GDM1 (cell line): Measurements from ENCODE around the gene AGT.
"Not testable (repeated sequence)": the region's sequence is repeated elsewhere in the genome, so short reads cannot be mapped to it uniquely, and the experiment has no call there.

Experiments used
- DNase-seq: peaks from one replicate; lab custom pipeline; 2025; lab: John Stamatoyannopoulos, UW

The AGT gene

DNA sequence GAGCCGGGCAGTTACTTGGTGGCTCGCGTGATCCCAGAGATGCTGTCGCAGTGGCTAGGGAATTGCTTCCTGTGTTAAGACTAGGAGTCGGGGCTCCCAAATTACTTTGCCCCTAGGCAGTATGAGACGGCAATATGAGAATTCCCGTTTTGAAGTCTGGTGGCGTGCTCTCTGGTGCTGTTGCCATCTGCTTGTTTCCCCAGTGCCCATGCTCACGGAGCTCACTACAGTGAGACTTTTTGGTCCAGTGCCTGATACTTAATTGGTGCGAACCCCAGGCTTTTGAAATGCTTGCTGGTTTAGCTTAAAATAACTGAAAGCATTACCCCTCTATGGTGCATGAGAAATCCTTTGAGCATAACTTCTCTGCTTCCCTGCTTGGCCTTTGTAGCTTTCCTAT is 22.3 kb downstream of the AGT start:
- DNase-seq, result no peak

DNA sequence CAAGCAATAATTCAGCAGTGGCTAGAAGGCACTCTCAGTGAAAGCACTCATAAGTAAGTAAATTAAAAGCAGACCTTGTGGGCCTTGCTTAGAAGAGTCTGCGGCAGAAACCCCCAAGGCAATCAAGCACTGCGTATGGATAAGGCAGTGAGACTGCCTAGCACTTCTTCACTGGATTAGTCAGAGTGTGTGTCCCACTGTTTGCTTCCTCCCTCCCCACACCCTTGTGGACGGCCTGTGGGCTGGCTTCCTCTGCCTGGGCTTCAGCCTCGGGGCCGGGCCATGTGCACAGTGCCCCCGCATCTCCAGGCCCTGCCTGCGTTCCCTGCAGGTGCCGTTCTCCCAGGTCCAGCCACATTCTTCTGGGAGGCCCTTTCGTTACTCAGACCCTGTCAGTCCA is 23.8 kb downstream of the AGT start:
- no peak for DNase-seq

DNA sequence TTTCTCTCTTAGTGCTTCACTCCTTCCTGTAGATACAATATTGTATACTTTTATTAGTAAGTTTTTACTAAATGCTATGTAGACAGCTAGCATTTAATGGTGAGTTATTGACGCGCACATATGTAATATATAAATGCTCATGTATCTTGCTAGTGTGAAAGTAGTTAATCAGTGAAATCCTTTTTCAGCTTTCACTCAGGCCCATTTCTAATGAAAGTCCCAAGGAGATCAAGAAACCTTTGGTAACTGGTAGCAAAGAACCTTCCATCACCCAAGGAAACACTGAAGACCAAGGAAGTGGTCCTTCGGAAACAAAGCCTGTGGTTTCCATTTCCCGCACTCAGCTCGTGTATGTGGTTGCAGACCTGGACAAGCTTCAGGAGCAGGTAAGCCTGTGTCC is 27.2 kb downstream of the AGT start:
- DNase-seq, result no peak

DNA sequence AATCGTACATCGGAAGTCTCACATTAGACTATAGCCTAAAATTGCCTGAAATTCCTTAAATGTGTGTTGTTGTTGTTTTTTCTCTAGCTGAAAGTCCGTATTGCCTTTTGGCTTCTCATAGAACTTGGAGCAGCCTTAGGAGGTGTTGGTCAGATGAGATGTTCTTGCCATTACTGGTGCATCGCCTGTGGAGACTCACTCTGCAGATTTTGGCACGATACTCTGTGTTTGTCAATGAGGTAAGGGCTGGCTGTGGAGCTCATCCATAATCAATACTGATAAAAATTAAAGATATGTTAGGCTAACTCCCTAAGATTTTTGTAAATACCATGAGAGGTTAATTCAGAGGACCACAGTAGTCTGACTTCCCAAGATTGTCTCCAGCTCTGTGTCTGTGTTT is 28.9 kb downstream of the AGT start:
- no peak for DNase-seq

DNA sequence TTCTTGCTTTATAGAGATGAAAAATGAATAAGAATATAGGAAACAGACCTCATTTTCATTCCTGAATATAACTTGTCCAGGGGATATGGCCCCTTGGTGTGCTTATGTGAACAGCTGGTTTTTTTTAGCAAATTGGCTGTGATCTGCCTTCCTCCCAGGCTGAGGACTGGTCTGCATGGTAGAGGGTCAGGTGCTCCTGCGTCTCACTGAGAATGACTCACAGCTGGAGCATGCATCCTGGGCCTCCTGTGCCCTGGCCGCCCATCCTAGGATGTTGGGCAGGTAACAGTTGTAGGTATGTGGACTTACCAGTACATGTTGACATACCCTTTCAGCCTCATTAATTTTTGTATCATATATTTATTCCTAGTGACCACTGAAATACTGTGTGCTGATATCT is 29.8 kb downstream of the AGT start:
- DNase-seq, result no peak

DNA sequence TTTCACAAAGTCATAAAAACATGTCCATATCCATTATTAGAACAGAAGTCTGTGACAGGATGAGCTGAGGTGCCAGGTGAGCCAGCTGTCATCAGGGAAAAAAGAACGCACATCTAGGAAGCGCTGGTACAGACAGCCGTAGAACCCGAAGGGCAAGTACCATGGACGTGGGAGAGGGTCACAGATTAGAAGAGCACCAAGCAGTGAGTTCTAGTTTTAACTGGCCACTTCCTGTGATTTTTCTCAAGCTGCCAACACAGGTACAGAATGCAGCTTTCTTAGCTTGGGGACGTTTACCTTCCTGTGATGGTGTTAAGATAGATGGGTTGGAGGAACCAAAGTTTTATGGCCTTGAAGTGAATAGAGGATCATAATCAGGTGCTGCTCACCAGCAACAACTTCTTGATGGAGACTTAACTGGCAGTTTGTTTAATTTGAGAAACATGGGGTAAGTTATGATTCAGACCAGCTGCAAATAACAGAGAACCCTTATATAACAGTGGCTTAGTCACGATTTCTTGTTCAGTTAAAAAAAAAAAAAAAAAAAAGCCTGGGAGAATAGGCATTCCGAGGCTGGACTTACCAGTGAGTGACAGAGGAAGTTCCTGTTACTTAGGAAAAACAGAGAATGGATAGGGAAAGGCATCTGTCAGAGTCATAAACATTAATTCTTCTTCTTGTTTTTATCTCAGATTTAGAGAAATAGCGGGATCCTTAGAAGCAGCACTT is 30.9 kb downstream of the AGT start:
- DNase-seq, result no peak

DNA sequence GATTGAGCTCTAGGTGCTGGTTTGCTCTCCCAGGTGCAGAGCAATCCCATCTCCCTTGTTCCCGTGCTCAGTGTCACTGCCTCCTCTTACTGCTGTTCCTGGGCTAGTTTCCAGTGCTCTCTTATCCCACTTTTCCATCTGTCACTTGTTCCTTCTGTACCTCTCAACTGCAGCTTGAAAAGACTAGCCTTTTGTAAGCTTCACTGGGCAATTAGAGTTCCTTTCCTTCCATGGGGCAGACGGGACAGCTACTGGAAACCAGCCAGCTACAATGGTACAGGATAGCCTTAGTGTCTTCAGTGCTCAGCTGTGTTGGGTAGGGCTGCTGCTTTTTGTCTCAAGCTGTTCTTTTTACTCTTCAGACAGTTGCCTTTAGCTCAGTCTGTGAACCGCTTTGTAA is 31.6 kb downstream of the AGT start:
- DNase-seq, result no peak

DNA sequence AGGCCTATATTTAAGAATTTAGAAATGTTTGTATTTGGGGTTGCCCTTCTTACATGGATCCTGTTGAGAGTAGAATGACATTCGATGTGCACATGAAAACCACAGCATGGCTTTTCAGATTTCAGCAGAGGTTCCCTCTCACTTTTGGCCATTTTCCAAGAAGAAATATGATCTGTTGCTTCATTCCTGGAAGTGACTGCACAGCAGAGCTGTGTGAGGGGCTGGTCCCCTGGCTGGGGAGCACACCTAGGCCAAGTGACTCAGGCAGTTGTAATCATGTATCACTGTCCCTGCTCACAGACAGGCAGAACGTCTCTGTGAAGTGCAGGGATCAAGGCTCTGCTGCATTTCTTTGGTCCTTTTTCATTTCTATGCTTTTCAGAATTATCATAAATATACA is 32.3 kb downstream of the AGT start:
- no peak for DNase-seq

DNA sequence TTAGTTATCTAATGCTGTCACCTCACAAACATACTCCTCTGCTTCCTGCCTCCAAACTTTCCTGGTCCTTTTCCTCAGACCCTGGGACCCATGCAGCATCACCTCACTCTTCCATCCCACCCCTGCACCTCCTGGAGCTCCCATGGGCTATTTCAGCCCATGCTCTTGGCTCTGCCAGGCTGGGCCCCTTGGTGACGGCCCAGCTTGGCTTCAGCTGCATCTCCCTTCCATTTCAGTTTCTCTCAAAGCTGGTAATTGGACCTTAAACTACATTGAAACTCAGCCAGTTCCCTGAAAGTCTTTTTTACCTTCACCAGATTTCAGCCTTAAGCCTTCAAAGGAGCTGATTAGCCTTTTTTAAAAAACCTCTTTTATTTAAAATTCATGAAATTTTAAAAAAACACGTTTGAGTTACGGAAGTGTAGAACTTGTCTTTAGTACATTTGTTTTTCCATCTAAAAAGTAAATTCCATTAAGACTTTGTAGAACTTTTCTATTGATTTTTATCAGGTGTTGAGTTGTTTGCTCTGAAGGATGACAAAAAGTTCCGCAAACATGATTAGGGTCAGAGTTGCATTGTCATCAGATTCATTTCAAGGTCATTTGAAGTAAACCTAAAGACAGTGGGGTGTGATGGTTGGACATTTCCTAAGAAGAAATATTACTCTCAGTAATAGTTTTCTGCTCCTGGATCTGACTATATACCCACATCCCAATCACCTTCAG is 33.5 kb downstream of the AGT start:
- DNase-seq, result no peak

DNA sequence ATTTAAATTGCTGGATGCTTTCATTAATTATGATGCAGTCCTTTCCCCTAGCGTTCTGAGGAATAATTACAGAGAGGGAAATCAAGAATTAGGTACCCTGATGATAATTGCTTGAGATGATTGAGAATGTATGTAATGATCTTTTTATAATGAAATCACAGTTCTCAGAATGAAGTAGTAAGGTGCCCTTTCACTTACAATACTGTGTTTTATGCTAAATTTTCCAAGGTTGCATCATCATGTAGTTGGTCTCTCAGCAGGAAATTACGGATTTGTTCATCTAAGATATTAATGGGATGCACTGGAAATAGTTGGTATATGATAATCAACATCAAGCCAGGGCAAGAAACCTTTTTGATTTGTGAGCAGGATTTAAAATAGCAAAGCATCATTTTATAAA is 34.1 kb downstream of the AGT start:
- no peak for DNase-seq

DNA sequence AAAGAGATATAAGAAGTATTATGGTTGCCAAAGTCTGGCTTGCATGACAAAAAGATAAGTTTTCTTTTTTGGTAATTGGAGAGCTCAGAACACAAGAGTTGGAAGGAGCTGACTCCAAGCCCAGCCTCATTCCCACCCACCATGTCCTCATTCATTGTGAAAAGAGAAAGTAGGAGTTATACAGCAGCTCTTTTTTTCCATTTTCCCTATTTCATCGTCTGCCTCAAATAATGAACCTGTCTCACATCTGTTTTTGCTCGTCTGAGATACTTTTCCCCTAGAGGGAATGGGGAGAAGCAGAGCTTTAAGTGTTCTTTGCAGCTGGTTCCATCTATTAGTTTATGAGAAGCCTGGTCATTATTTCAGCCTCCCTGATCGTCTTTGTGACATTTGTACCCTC is 34.7 kb downstream of the AGT start:
- DNase-seq, result no peak

DNA sequence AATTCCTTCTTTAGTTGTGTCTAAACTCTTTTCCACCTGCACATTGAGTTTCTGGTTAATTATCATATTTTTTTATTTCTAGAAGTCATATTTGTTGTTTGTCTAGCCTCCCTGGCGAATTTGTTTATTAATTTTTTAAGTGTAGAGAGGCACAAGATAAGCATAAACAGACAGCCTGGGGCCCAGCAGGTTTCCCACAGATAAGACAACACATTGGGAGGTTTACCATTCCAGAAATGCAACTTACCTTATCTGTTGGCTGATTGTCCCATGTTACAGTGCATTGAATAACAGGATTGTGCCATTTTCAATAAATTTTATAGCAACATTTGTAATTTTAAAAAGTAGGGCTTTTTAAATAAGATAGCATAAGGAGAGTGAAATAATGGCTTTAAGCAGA is 36.7 kb downstream of the AGT start:
- DNase-seq, result no peak

DNA sequence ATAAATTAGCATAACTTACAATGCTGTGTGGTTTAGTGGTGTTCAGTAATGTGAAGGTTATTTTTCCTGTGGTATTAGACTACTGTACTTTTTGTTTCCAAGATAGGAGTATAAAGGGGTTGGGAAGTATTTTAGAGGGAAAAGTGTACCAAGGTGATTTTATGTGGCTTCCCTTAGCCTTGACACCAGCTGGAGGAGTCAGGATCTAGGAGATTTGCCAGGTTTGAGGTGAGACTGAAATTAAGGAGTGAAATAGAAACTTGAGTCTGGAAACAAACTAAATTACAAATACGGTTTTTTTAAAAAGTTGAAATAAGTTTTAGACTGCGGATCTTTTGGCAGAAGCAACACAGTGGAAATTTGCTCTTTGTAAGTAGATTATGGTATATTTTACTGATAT is 39.3 kb downstream of the AGT start:
- DNase-seq, result no peak

DNA sequence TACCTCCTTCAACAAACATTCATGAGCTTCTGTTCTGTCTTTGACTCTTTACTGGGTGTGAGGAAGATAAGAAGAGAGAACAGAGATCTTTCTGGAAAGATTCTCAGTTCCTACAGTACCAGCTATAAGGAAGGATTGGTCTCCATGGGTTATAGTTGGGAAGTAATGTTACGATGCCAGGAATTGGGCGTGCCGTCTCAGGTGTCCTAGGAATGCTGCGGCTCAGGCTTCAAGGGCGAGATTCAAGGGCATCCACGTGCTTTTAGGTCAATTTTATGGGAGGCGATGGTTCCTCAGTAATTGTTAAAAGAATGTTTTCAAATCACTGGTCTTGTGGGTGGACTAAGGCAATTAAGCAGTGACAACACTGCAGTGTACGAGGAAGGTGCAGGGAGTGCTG is 44.4 kb downstream of the AGT start:
- no peak for DNase-seq

DNA sequence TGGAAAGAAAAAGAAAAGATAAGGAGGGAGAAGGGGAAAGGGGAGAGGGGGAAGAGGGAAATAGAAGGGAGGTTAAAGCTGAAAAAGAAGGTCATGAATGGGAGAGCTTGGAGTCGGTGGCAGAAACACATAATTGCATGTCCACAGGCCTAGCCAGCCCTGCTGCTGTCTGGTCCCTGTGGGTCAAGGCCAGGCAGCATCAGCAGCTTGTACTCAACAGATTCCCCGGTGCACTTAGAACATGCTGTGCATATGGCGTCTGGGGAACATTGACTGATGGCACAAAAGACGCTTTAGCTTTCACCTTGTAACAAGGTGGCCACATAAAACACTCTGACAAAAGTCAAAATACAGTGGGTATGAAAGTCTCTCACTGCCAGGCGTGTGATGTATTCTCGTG is 45.7 kb downstream of the AGT start:
- DNase-seq, result no peak

DNA sequence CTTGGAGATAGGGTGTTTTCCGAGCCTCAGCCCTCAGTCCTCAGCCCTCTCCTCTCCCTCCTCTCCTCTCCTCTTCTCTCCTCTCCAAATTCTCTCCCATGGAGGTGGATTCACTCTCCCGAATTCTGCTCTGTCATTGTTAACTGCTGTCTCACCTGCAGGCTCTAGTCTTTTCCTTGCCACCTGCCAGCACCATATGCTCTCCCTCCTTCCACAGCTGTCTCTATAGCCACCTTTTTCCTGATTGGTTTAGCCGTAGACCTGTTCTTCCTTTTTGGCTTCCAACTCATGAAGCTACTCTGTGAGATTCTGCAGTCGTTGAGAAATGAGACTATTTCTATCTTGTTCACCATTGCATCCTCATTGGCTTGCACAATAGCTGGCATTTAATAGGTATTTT is 51.9 kb downstream of the AGT start:
- no peak for DNase-seq

DNA sequence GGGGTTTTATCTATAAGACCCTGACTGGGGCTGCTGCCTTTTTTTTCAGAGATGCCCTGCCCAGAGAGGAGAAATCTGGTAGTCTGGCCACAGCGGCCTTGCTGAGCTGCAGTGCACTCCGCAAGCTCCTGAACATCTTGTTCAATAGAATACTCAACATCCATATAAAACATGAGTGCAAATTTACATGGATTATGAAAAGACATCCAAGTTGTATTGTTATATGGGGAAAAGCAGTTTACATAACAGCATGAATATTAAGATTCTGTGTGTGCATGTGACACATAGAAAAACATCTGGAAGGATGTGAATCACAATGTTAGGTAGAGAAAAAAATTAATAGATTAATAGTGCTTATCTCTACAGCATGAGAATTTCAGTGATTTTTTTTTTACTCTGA is 55.2 kb downstream of the AGT start:
- no peak for DNase-seq

DNA sequence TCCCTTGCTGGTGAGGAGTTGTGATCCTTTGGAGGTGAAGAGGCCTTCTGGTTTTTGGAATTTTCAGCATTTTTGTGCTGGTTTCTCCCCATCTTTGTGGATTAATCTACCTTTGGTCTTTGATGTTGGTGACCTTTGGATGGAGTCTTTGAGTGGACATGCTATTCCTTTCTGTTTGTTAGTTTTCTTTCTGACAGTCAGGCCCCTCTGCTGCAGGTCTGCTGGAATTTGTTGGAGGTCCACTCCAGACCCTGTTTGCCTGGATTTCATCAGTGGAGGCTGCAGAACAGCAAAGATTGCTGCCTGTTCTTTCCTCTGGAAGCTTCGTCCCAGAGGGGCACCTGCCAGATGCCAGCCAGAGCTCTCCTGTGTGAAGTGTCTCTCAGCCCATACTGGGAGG is 55.8 kb downstream of the AGT start:
- DNase-seq, result not testable (repeated sequence)

DNA sequence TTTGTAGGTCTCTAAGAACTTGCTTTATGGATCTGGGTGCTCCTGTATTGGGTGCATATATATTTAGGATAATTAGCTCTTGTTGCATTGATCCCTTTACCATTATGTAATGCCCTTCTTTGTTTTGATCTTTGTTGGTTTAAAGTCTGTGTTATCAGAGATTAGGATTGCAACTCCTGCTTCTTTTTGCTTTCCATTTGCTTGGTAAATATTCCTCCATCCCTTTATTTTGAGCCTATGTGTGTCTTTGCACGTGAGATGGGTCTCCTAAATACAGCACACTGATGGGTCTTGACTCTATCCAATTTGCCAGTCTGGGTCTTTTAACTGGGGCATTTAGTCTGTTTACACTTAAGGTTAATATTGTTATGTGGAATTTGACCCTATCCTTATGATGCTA is 57.2 kb downstream of the AGT start:
- DNase-seq, result not testable (repeated sequence)
